ENCODE measurements around the gene WSB1.

WSB1 gene

DNA sequence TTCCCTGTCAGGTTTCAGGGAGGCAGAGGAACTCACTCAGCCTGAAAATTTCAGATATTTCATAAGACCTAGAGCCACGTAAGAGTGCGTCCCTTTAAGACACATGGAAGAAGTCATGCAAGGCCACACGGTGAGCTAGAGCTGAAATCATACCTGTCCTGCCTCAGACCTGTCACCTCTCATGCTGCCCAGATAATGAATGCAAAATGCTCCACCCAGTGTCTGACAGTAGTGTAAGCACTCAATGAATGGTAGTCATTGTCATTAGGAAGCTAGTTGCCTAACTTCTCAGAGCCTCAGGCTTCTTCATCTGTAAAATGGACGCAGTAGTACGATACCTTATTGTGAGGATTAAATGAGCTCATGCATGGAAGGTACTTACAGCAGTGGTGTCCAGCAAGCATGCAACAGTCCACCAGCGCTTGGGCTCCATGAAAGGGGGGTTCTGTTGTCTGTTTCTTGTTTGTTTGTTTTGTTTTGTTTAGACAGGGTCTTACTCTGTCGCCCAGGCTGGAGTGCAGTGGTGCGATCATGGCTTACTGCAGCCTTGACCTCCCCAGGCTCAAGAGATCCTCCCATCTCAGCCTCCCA is 60.7 kb downstream of the WSB1 start:
- no peak for DNase-seq (ENCODE audit: extremely low read depth in 1 of 2, low read depth in 1 of 2)

DNA sequence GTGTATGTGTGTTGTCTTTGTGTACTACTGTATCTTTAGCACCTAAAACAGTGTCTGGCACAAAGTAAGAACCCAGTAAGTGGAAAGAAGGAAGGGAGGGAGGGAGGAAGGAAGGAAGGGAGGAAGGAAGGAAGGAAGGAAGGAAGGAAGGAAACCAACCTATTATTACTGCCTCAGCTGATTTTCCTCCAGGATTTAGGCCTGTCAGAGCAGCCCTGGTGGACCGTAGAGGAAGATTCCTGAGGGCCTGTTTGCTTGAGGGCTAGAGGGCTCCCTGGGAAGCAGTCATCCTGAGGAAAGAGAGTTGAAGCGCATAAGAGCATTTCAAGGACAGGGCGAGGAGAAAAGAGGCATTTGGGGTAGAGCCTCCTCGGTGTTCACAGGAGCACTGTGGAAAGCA is 61.5 kb downstream of the WSB1 start:
- DNase-seq (ENCODE audit: extremely low read depth in 1 of 2, low read depth in 1 of 2), result no peak

DNA sequence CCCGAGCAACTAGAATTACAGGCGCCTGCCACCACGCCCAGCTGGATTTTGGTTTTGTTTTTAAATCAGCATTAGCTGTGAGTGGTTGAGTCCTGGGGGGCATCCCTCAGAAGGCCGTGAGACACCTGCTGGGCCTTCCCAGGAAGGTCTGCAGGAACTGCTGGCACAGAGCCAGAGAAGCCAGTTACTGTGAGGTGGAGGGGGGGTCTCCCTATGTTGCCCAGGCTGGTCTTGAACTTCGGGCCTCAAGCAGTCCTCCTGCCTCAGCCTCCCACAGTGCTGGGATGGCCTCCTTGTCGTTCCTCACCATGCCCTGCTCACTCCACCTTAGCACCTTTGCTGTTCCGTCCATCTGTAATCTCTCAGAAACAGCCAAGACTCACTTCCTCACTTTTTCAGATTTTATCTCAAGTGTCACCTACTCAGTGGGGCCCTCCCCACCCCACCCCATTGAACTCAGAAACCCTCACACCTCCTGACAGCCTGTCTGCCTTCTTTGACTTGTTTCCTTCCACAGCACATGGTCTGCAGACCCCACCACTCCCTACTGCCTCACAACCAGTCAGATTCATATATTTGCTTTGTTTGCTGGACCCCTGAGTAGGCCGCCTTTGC is 62.3 kb downstream of the WSB1 start:
- no peak for DNase-seq (ENCODE audit: extremely low read depth in 1 of 2, low read depth in 1 of 2)

DNA sequence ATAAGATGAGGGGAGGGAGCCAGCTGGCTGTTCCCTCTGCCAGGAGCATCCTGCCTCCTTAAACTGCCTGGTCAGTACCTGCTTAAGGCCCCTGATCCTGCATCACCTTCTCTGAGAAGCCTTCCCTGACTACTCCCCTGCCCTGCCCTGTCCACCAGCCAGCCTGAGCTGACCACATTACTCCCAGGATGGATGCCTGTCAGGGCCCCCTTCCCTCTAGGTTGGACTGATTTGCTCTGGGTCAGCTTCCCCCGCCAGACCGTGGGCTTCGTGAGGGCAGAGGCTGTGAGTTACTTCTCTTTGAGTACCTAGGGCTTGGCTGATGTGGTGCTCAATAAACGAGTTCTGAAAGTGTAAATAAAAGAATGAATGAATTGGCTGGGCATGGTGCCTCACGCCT is 63.3 kb downstream of the WSB1 start:
- no peak for DNase-seq (ENCODE audit: extremely low read depth in 1 of 2, low read depth in 1 of 2)

DNA sequence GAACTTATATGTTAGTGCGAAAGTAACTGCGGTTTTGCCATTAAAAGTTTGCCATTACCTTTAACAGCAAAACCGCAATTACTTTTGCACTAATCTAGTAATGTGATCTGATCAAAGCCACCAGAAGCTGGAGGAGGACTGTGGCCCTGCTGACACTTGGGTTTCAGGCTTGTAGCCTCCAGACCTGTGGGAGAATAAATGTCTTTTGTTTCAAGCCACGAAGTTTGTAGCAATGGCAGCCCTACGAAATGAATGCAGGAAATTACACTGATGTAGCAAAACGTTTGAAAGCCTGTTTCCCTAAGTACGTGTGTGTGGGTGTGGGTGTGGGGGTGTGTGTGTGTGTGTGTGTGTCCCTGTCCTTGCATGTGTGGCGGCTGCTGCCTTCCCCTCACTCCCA is 66.6 kb downstream of the WSB1 start:
- no peak for DNase-seq (ENCODE audit: extremely low read depth in 1 of 2, low read depth in 1 of 2)

DNA sequence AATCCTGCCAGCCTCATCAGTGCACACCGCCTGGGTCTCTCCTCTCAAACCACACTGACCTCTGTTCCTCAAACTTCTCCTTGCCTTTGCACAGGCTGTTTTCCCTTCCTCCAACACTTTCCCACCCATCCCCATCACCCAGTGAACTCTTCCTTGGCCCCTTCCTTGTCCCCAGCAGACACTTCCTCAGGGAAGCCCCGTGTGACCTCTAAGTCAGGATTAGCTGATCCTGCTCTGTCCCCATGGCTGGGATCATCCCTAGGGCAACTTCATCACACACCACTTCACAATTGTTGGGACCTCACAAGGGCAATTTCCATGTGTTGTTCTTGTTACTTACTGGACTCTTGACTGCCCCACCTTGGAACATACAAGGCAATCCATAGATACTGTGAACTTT is 67.8 kb downstream of the WSB1 start:
- no peak for DNase-seq (ENCODE audit: extremely low read depth in 1 of 2, low read depth in 1 of 2)

DNA sequence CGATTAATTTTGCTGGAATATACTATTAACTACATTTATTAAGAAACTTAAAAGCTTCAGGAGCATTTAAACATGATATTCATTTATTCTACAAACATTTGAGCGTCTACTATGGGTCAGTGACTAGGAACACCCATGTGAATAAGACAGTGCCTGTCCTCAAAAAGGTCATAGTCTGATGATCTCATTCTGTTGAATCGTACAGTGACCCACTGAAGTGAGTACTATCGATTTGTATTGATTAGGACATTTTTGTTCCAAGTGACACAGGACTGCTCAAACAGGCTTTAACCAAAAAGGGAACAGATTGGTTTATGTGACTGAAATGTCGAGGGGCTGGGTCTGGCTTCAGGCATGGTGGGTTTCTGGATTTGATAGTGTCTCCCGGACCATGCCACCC is 68.6 kb downstream of the WSB1 start:
- no peak for DNase-seq (ENCODE audit: extremely low read depth in 1 of 2, low read depth in 1 of 2)

DNA sequence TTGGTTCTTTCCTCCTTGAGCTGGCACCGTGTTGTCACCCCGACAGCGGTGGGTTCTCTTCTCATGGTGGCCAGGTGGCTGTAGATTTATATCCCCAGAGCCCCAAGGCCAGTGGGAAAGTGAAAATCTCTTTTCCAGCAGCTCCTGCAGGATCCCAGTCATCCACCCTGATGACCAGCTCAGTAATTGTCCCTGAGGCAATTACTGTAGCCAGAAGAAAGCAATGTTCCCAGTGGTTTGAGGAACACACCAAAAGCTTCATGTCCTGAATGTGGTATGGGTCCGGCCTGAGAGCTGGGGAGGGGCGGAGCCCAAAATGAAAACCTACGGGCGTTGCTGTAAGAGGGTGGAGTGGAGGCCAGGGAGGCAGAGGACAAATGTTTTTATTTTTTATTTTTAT is 69.0 kb downstream of the WSB1 start:
- no peak for DNase-seq (ENCODE audit: extremely low read depth in 1 of 2, low read depth in 1 of 2)

DNA sequence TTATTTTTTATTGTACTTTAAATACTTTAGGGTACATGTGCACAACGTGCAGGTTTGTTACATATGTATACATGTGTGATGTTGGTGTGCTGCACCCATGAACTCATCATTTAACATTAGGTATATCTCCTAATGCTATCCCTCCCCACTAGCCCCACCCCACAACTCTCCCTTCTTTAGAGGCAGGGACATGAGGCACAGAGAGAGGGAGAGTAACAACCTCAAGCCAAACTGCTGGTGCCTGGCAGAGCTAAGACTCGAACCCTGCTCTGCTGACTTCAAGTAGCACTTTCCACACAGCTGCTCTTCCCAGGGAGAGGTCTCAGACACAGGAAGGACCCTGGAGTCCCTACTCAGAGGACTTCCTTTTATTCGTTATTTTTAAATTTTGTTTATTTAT is 69.4 kb downstream of the WSB1 start:
- no peak for DNase-seq (ENCODE audit: extremely low read depth in 1 of 2, low read depth in 1 of 2)
